H1 (cell line): ENCODE data around the gene ARHGAP15. TPM values are rescaled to one million over a fixed set of nuclear protein-coding genes. Genes with fewer than 3 reads are reported as not detected.

Experiments
- CTCF ChIA-PET: fragments of 300-600 bp; sonication (Branson Sonifier 250); formaldehyde crosslinking; loops from one replicate; lab custom pipeline; 2021; ENCODE audit not compliant: partially characterized antibody; lab: Charles Lee
- POLR2A ChIA-PET: fragments of 300-600 bp; sonication (Branson Sonifier 250); formaldehyde crosslinking; loops from one replicate; lab custom pipeline; 2021; ENCODE audit warnings: inconsistent platforms; ENCODE audit not compliant: partially characterized antibody; lab: Charles Lee
- DNase-seq, 2 experiments: peaks; one replicate each; pipeline versions ENCODE4 v3.0.0 to v3.0.0-alpha.2; 2010 to 2022; ENCODE audit warnings: low spot score in 2 of 2, low read depth in 1 of 2, mixed read lengths in 1 of 2
- FAIRE-seq: peaks from 2 replicates; lab custom pipeline; 2011; peaks lifted over from hg19 to GRCh38; lab: Jason Lieb, UNC
- H2AFZ ChIP-seq: 2 replicates; pipeline ENCODE4 v1.8.1; 2012; ENCODE audit warnings: low read length, inconsistent platforms
- H2AK5ac ChIP-seq: 2 replicates; pipeline ENCODE4 v1.6.1; 2013; ENCODE audit warnings: low read depth, low read length
- H2BK120ac ChIP-seq: replicated peaks from 2 replicates; pipeline ENCODE3; 2013; ENCODE audit warnings: low read depth, low read length, inconsistent platforms
- H2BK12ac ChIP-seq: 2 replicates; pipeline ENCODE4 v1.6.1; 2013; ENCODE audit warnings: low read depth, low read length
- H2BK15ac ChIP-seq: 2 replicates; pipeline ENCODE4 v1.6.1; 2013; ENCODE audit warnings: low read length
- H2BK20ac ChIP-seq: 2 replicates; pipeline ENCODE4 v1.6.1; 2013; ENCODE audit warnings: low read length
- H2BK5ac ChIP-seq: 2 replicates; pipeline ENCODE4 v1.6.1; 2013; ENCODE audit warnings: low read depth, low read length
- H3K14ac ChIP-seq: 2 replicates; pipeline ENCODE4 v1.6.1; 2013; ENCODE audit warnings: inconsistent platforms; ENCODE audit not compliant: insufficient read length
- H3K18ac ChIP-seq: 2 replicates; pipeline ENCODE4 v1.6.1; 2013; ENCODE audit warnings: low read length; ENCODE audit errors: extremely low read depth
- H3K23ac ChIP-seq: 2 replicates; pipeline ENCODE4 v1.6.1; 2013; ENCODE audit warnings: inconsistent platforms; ENCODE audit not compliant: insufficient read length
- H3K23me2 ChIP-seq: 2 replicates; pipeline ENCODE4 v1.6.1; 2013; ENCODE audit warnings: low read depth, low read length
- H3K27ac ChIP-seq: 2 replicates; pipeline ENCODE4 v1.6.1; 2011; ENCODE audit warnings: low read depth, low read length, inconsistent platforms
- H3K27me3 ChIP-seq, 4 experiments: replicated peaks in 1 of 4; 1 replicate in 1 of 4; 2 replicates in 3 of 4; pipeline versions ENCODE4 v1.6.1 to v1.8.1; 2011 to 2013; ENCODE audit warnings: low read length in 3 of 4, mild to moderate bottlenecking in 3 of 4, inconsistent platforms in 2 of 4, mixed read lengths in 2 of 4, moderate library complexity in 1 of 4; ENCODE audit not compliant: control insufficient read depth in 3 of 4, insufficient read depth in 3 of 4; ENCODE audit errors: extremely low read depth in 1 of 4
- H3K36me3 ChIP-seq, 4 experiments: 2 replicates each; pipeline versions ENCODE4 v1.6.1 to v1.8.1; 2011 to 2013; ENCODE audit warnings: mild to moderate bottlenecking in 4 of 4, low read length in 3 of 4, moderate library complexity in 2 of 4, control low read depth in 1 of 4, inconsistent platforms in 1 of 4; ENCODE audit not compliant: insufficient read depth in 4 of 4, control insufficient read depth in 2 of 4
- H3K4ac ChIP-seq: replicated peaks from 2 replicates; pipeline ENCODE3; 2013; ENCODE audit warnings: low read length, low read depth, mixed read lengths, inconsistent platforms; ENCODE audit not compliant: insufficient read length
- H3K4me1 ChIP-seq, 4 experiments: replicated peaks in 1 of 4; 1 replicate in 1 of 4; 2 replicates in 3 of 4; pipeline versions ENCODE4 v1.6.1 to v1.8.1; 2011 to 2013; ENCODE audit warnings: low read length in 3 of 4, inconsistent platforms in 2 of 4, mixed read lengths in 1 of 4; ENCODE audit not compliant: insufficient read depth in 4 of 4, control insufficient read depth in 3 of 4
- H3K4me2 ChIP-seq, 2 experiments: 2 replicates each; pipeline versions ENCODE4 v1.6.1 to v1.8.1; 2011 to 2013; ENCODE audit warnings: low read depth in 2 of 2, low read length in 2 of 2, control low read depth in 1 of 2, inconsistent platforms in 1 of 2, mild to moderate bottlenecking in 1 of 2; ENCODE audit not compliant: insufficient read depth in 1 of 2
- H3K4me3 ChIP-seq, 4 experiments: fragments of 200-600, 300-600 bp in 1 of 4; sonication (generic), shearing (Covaris generic), sonication (Bioruptor Twin) in 1 of 4; 2 replicates each; pipeline versions ENCODE4 v1.5.1 to v1.8.1; 2011 to 2016; ENCODE audit warnings: low read length in 4 of 4, low read depth in 3 of 4, control low read depth in 2 of 4, inconsistent platforms in 2 of 4, mild to moderate bottlenecking in 2 of 4, mixed read lengths in 1 of 4, moderate library complexity in 1 of 4; ENCODE audit not compliant: insufficient read depth in 2 of 4; ENCODE audit errors: extremely low read depth in 1 of 4
- H3K56ac ChIP-seq: replicated peaks from 2 replicates; pipeline ENCODE3; 2013; ENCODE audit warnings: low read depth, mild to moderate bottlenecking, mixed read lengths, low read length, inconsistent platforms; ENCODE audit not compliant: insufficient read length
- H3K79me1 ChIP-seq: 2 replicates; pipeline ENCODE4 v1.6.1; 2013; ENCODE audit warnings: low read depth, low read length, control low read depth
- H3K79me2 ChIP-seq, 2 experiments: 2 replicates each; pipeline versions ENCODE4 v1.6.1 to v1.8.1; 2012 to 2013; ENCODE audit warnings: low read length in 2 of 2, mild to moderate bottlenecking in 2 of 2, inconsistent platforms in 1 of 2; ENCODE audit not compliant: insufficient read depth in 2 of 2, control insufficient read depth in 1 of 2
- H3K9ac ChIP-seq, 4 experiments: replicated peaks in 1 of 4; 1 replicate in 1 of 4; 2 replicates in 3 of 4; pipeline versions ENCODE4 v1.6.1 to v1.8.1; 2011 to 2013; ENCODE audit warnings: low read depth in 3 of 4, low read length in 3 of 4, control low read depth in 2 of 4, mild to moderate bottlenecking in 2 of 4, moderate library complexity in 2 of 4, inconsistent platforms in 1 of 4; ENCODE audit errors: extremely low read depth in 1 of 4
- H3K9me3 ChIP-seq, 2 experiments: 2 replicates each; pipeline versions ENCODE4 v1.6.1 to v1.8.1; 2012 to 2013; ENCODE audit warnings: mild to moderate bottlenecking in 2 of 2, moderate library complexity in 2 of 2, control low read depth in 1 of 2, inconsistent platforms in 1 of 2, low read depth in 1 of 2, low read length in 1 of 2, mixed read lengths in 1 of 2; ENCODE audit not compliant: insufficient read depth in 2 of 2
- H4K20me1 ChIP-seq, 2 experiments: replicated peaks in 1 of 2; 2 replicates each; pipeline versions ENCODE3 to v1.8.1; 2011 to 2013; ENCODE audit warnings: inconsistent platforms in 2 of 2, low read length in 2 of 2, mild to moderate bottlenecking in 1 of 2; ENCODE audit not compliant: insufficient read depth in 2 of 2, control insufficient read depth in 1 of 2
- H4K5ac ChIP-seq: 2 replicates; pipeline ENCODE4 v1.6.1; 2013; ENCODE audit warnings: low read length, low read depth, mixed read lengths, inconsistent platforms; ENCODE audit not compliant: insufficient read length
- H4K8ac ChIP-seq: 2 replicates; pipeline ENCODE4 v1.8.0; 2013; ENCODE audit warnings: mild to moderate bottlenecking, moderate library complexity, low read length, inconsistent platforms; ENCODE audit not compliant: insufficient read depth; ENCODE audit errors: extremely low read depth
- H4K91ac ChIP-seq: replicated peaks from 2 replicates; pipeline ENCODE3; 2013; ENCODE audit warnings: low read length, mixed read lengths, inconsistent platforms; ENCODE audit not compliant: insufficient read length
- EP300 ChIP-seq, 2 experiments: IDR thresholded peaks; 1 replicate in 1 of 2; 2 replicates in 1 of 2; pipeline ENCODE4 v1.6.1; 2011 to 2012; ENCODE audit warnings: low read depth in 2 of 2, low read length in 2 of 2, mild to moderate bottlenecking in 2 of 2, borderline replicate concordance in 1 of 2, inconsistent platforms in 1 of 2, moderate library complexity in 1 of 2
- POLR2A ChIP-seq, 2 experiments: IDR thresholded peaks; 1 replicate in 1 of 2; 2 replicates in 1 of 2; pipeline ENCODE4 v1.6.1; 2011; ENCODE audit warnings: low read depth in 2 of 2, low read length in 2 of 2, mild to moderate bottlenecking in 2 of 2; ENCODE audit errors: control extremely low read depth in 1 of 2
- RBBP5 ChIP-seq: IDR thresholded peaks from 2 replicates; pipeline ENCODE4 v1.7.1; 2012; ENCODE audit warnings: low read depth, mild to moderate bottlenecking, inconsistent platforms, low read length, moderate library complexity, borderline replicate concordance
- RFX5 ChIP-seq: IDR thresholded peaks from 2 replicates; pipeline ENCODE4 v1.6.1; 2011; ENCODE audit warnings: low read depth, low read length, improper control_type of control experiment, borderline replicate concordance
- WGBS, 2 experiments: shearing (Covaris generic) in 1 of 2; methylation state at CpG; one replicate each; pipeline versions ENCODE4 v1.1.6 to v1.1.7; 2013 to 2015; ENCODE audit warnings: low lambda C conversion rate in 2 of 2, mixed read lengths in 2 of 2, inconsistent platforms in 1 of 2, low coverage in 1 of 2, missing lambda C conversion rate in 1 of 2; ENCODE audit not compliant: insufficient replicate concordance in 2 of 2, insufficient coverage in 1 of 2, insufficient read length in 1 of 2; ENCODE audit errors: extremely low coverage in 1 of 2, missing lambda C conversion rate in 1 of 2; 5-methylcytosine and 5-hydroxymethylcytosine counted together
- polyA plus RNA-seq, 7 experiments: library from polyadenylated mRNA; depleted of rRNA in 3 of 7; stranded (reverse) in 5 of 7; unstranded in 2 of 7; fragments of >200 nt in 5 of 7; fragments of 200-250 nt in 2 of 7; gene quantifications; 1 replicate in 5 of 7; 2 replicates in 1 of 7; 4 replicates in 1 of 7; pipeline versions ENCODE4 v1.2.1 to v1.2.3, GENCODE V29; 2011 to 2013; ENCODE audit warnings: missing spikeins in 2 of 7, mixed read lengths in 2 of 7
- total RNA-seq: library from RNA; stranded (reverse); fragmentation: NEBNext Ultra II Directional; extraction: Animal tissue kit (Norgen Biotek cat#: 25700); gene quantifications from 2 replicates; pipeline ENCODE4 v1.2.1, GENCODE V29; 2021

The ARHGAP15 gene
- total and polyA plus RNA-seq, 2 of the 8 experiments (the other 6 are each of a cell fraction or from before 2014, with no cell fraction given), result not detected

DNA sequence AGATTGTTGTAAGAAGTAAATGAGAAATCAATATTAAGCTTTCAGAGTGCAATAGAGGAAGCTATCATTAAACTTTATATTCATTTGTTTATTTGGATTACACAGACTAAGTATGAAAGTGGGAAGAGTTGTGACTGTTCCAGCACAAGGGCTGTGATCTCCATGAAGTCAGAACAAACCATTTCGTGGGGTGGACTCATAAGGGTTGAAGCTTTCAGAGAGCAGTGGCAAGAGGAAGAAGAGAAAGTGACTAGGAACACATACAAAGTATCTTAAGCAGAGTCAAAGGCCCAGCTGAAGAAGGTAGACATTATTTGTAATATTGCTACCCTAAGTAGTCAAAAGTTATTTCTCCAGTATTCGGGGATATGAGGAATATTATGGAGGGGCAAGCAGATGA lies 117.0 kb downstream of the ARHGAP15 start:
- H3K4me2 ChIP-seq, result no peak overlapping the region
- no peak overlapping the region for H3K56ac ChIP-seq
- H3K9me3 ChIP-seq, result no peaks in the 10 kb centered on the region
- WGBS, 2 experiments, result 91% methylated on average over 2 of the region's 2 CpGs; no CpG with 5 or more reads in 1 of the 2 experiments
- peaks cover 0 to 9% (median 5%) of the 10 kb centered on the region in 4 experiments; a peak in 3 of 7 replicates for H3K4me1 ChIP-seq
- H2BK20ac ChIP-seq, result no peak overlapping the region
- no peak overlapping the region for H3K14ac ChIP-seq
- H3K79me2 ChIP-seq, result no peaks in the 10 kb centered on the region
- no peaks in the 10 kb centered on the region for H4K20me1 ChIP-seq
- FAIRE-seq (no peak), DNase-seq (no peak)
- no peak overlapping the region for H3K9ac ChIP-seq
- H3K27ac ChIP-seq, result no peak overlapping the region
- H4K8ac ChIP-seq, result no peak overlapping the region
- no peak overlapping the region for H2AK5ac ChIP-seq
- TF ChIP-seq POLR2A (IDR thresholded peaks at IDR 0.05; ENCODE audit: control extremely low read depth in 1 of 2, low read depth in 2 of 2, low read length in 2 of 2), result no peak
- no peak for TF ChIP-seq RFX5
- TF ChIP-seq RBBP5, result no peak
- no peak for TF ChIP-seq EP300 (IDR thresholded peaks at IDR 0.05; ENCODE audit: borderline replicate concordance in 1 of 2, low read depth in 2 of 2, low read length in 2 of 2)
- no peak overlapping the region for H3K18ac ChIP-seq
- H3K79me1 ChIP-seq, result no peaks in the 10 kb centered on the region
- H2BK15ac ChIP-seq, result no peak overlapping the region
- no peak overlapping the region for H2BK120ac ChIP-seq
- POLR2A ChIA-PET, result no interaction called here
- CTCF ChIA-PET, result interaction anchor here (1.6 to 3.1 kb wide), 2 partner anchors 12 to 84 kb away, joined by 4 to 20 read pairs; no protein-coding TSS in a partner anchor
- no peak overlapping the region for H3K4me3 ChIP-seq
- no peak overlapping the region for H4K5ac ChIP-seq
- no peaks in the 10 kb centered on the region for H3K27me3 ChIP-seq
- no peak overlapping the region for H3K23ac ChIP-seq
- H2AFZ ChIP-seq, result no peak overlapping the region
- no peak overlapping the region for H2BK12ac ChIP-seq
- no peak overlapping the region for H4K91ac ChIP-seq
- no peak overlapping the region for H2BK5ac ChIP-seq
- H3K36me3 ChIP-seq, result no peaks in the 10 kb centered on the region
- H3K23me2 ChIP-seq, result no peaks in the 10 kb centered on the region
- H3K4ac ChIP-seq, result no peak overlapping the region
